ENCODE results near the gene CCDC70.
A peak's percentile ranks its signal among the peaks of the same experiment; 100 is the strongest.

The CCDC70 gene

GRCh38 chr13:51831519-51831918 is 30.2 kb upstream of the CCDC70 start:
- no peak for DNase-seq

DNA sequence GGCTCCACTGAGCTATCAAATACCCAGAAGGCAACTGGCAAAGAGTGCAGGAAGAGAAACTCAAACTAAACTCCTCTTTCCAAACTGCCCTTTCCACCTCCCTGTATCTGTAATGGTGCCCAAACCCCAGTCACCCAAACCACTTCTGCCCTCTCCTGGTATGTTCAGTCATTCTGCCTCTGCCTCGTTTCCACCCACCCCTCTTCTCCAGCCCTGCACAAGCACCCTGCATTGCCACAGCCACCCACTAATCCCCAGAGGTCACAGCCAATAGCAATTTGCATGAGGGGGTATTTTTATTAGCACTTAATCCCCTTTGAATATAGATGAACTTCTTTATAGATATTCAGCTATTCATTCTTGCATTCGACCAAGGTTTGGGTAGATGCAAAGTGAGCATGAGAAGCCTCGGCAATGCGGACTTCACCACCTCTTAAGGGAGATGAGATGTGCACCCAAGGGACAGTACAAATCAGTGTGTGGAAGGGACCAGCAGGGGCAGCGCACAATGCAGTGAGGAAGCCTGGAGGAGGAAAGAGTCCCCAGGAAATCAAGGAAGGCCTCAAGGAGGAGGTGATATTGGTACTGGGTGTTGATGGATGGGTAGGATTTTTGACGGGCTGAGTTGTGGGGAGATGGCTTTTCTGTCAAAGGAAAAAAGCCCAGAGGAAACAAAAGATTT is 29.2 kb upstream of the CCDC70 start:
- no peak for DNase-seq

DNA sequence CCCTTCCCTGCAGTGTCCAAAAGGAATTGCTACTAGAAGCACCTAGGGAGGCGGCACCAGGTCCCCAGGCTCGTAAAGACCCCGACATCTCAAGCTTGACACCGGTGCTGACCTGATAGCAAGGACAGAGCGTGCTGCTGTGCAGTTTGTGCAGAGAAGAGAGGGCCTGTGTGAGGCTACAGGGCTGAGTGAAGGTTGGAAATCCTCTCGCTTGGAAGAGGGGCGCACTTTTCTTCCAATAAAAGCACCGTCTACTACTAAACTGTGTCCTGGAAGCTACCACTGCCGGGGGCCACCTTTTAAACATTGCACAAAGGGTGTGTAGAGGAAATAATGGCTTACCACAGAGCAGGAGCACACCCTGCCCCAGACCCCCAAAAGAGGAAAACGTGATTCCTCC is 27.8 kb upstream of the CCDC70 start:
- DNase-seq, result no peak

- no peak for DNase-seq
Measured at GRCh38 chr13:51834581-51835171, 27.1 kb upstream of the CCDC70 start.

DNA sequence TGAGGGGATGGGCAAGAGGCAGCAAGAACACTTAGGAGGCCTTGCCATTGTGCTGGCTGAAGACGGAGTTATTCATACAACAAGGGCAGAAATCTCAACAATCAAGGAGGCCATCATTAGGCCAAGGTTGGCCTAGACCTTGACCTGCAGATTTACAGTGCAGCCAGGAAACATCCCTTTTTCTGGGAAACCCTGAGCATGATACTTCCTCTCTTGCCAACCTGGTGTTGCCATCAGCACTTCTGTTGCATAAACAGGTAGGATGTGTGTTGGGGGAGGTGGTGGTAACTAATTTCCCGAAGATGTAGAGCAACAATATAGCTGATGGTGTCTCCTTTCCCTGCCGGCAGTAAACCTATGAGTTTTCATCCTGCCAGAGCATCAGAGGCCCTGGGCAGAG is 24.8 kb upstream of the CCDC70 start:
- DNase-seq, result no peak

GRCh38 chr13:51838240-51838846 is 23.4 kb upstream of the CCDC70 start:
- DNase-seq, result peak; percentile 43

DNA sequence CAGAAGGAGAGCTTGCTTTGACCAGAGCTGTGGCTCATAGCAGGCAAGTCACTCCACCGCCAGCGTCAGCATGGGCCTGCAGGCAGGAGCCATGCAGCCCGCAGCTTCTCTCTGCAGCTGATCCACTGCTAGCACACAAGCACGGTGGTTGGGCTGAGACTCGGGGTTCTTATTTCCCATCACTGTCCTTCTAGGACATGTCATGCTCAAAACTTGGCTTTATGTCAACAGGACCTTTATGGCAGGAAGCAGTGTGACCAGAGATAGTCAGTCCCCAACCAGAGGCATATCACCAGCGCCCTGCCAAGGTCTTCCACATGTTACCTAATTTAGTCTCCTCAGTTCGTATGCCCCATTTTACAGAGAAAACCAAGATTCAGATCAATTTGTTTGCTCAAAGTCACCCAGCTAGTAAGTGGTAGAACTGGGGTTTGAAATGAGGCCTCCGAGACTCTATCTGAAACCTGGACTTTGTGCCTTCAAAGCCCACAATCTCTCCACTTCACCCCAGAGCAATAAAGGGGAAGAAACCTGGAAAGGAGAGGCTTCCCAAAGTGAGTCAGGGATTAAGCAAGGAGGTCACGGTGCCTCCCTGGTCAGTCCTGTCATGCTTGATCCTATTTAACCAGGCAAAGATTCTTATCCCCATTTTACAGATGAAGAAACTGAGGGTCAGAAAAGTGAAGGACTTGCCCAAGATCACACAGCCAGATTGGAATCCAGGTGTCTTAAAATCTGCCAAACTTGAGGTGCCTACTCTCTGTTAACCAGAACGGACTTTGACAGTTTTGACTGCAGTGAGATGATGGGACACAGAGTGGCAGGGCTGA is 21.8 kb upstream of the CCDC70 start:
- DNase-seq, result no peak

DNA sequence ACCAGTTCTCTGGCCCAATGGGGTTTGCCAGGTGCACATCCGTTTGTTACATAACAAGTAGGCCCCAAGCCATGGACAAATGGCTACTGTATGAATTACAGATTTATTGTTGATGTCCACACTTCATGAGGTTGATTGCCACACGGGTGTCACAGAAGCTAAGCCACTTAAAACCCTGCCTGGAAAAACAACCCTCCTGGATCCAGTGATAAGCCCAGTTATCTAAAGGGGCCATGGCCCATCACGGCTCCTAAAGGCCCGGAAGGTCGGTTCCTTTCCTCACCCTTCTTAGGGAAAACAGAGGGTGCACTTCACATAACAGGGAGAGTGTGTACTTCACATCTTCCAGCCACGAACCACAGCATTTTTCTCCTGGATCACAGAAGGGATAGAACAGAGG is 20.9 kb upstream of the CCDC70 start:
- DNase-seq, result no peak

DNA sequence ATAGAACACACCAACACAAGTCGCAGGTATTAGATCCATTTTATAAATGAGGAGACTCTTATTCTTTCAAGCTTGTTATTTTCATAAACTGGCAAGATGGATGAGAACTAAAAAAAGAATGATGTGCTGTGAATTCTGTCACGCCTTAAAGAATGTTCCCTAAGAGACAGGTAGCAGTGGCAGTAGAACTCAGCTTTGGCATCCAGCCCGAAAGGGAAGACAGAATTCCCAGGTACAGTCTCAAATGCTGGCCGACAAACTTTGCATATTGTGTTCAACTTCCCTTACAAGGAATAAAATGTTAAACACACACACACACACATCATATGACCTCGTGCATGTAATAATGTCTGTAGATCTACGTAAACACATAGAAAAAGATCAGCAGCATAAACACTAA is 20.0 kb upstream of the CCDC70 start:
- DNase-seq, result no peak

DNA sequence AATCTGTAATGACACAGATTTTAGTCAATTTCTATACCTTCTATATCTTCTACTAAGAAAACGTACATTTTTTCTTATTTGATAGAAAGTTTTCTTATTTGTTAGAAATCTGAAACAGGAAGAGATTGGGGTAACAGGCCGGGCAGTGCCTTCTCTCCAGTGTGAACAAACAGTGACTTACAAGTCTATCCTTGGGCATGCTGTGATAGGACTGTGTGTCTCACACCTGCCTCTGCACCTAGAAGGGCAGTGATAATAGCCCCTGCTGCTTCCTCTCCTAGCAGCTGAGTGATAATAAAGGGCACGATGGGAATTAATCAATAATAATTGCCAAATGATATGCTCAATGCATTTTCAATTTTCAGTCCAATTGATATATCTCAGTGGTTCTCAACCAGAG is 18.2 kb upstream of the CCDC70 start:
- no peak for DNase-seq

DNA sequence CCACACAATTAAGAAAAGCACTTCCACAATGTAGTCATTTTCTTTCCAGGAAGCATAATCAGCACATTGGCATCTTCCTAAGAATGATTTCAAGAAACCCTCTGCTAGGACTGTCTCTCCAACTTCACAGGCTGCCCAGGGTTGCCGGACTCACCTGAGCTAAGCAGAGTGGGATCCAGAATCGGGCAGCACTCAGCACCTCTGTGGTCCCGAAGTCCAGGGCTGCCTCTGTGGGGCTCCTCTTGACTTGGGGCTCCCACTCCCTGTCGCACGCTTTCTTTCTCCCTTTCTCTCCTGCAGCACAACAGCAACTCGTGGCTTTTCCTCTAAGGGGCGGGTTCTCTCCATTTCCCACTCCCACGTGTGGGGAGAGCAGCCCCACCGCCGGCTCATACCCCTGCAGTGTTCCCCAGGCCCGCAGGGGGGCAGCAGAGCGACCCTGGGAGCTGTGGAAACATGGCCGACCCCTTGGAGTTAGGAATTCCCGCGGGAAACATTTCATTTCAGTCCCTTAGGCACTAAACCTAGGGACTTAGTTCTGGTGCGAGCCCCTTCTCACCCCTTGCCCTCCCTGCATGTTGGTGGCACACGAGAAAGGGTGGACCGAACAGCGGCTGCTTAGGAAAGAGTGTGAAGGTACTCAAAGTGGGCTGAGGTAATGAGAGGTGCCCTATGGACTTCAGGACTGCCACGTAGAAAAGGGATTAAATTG is 16.8 kb upstream of the CCDC70 start, which contains the start of gene TMEM272:
TMEM272 (minus strand) TSS at position 316 of the 712 bp plus-strand sequence. CDS start 6,647 bp downstream, outside the sequence.
- peak; percentile 38 for DNase-seq

GRCh38 chr13:51845574-51846318 is 16.0 kb upstream of the CCDC70 start:
- no peak for DNase-seq

- DNase-seq, result no peak
Measured at GRCh38 chr13:51846756-51847155, 15.0 kb upstream of the CCDC70 start.

DNA sequence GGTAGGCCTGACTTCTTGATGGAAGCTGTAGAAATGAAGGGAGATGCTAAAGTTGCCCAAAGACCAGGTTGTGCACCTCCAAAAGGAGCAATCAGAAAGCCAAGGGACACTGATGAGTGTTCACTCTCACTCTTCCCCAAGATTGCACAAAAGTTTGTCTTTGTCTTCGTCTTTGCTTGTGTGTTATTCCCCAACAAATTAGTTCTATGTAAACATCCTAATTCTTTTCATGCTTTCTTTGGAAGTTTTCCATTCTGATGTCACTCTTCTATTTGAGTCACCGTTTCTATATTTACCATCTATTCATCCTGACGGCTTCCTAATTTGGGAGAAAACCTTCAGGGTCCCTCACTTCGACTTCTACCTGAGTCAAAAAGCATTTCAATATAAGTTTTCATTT is 13.1 kb upstream of the CCDC70 start:
- DNase-seq, result peak; percentile 67

DNA sequence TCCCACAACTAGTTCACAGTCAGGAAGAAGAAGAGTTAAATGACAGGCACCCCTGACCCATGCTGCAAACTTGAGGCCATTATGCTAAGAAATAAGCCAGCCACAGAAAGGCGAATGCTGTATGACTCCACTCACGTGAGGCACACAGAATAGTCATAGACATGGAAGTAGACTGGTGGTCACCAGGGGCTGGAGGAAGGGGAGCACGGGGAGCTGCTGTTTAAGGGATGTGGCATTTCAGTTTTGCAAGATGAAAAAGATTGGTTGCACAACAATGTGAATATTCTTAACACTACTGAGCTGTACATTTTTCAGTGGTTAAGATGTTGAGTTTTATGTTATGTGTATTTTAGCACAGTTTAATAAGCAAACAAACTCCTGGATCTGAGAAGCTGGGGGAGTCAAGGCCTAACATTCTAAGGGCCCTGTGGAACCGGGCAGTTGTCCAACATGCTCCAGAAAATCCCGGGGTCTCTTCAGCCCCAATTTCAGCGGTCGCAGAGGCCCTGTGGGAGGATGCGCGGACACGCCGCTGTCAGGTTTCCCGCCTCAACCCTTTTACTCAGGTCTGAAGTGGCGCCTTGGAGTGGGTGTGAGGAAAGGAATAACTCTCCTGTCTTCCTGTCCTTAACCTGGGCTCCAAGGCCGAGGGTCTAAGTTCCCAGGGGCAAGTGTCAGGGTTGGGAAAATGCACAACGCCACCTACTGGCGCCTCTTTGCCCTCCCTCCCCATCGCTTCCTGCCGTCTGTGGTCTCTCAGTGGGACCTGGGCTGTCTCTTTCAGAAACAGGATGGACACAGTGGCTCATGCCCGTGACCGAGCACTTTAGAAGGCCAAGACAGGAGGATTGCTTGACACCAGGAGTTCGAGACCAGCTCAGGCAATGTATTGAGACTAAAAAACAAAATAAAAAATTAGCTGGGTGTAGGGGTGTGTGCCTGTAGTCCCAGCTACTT is 12.3 kb upstream of the CCDC70 start:
- DNase-seq, result peak; percentile 44

DNA sequence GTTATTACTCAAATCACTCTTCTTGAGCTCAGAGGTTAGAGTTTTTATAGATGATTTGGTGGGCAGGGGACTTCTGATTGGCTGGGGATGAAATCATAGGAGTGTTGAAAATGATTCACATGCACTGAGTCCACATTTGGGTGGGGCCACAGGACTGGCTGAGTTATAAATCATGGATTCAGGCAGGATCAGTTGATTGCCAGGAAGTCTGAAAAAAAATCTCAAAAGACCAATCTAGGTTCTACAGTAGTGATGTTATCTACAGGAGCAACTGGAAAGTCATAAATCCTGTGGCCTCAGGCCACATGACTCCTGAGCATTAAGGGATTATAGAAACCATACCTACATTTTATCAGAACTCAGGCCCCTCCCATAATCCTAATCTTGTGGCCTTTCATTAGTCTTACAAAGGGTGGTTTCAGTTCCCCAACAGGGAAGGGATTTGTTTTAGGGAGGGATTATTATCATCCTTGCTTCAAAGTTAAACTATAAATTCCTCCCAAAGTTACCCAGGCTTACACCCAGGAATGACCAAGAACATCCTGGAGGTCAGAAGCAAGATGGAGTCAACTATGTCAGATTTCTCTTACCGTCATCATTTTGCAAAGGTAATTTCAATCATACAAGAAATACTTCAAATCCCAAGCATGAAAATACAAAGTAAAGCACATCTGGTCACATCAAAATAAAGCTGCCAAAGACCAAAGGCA is 5.6 kb upstream of the CCDC70 start:
- no peak for DNase-seq

GRCh38 chr13:51856998-51857397 is 4.8 kb upstream of the CCDC70 start:
- no peak for DNase-seq

DNA sequence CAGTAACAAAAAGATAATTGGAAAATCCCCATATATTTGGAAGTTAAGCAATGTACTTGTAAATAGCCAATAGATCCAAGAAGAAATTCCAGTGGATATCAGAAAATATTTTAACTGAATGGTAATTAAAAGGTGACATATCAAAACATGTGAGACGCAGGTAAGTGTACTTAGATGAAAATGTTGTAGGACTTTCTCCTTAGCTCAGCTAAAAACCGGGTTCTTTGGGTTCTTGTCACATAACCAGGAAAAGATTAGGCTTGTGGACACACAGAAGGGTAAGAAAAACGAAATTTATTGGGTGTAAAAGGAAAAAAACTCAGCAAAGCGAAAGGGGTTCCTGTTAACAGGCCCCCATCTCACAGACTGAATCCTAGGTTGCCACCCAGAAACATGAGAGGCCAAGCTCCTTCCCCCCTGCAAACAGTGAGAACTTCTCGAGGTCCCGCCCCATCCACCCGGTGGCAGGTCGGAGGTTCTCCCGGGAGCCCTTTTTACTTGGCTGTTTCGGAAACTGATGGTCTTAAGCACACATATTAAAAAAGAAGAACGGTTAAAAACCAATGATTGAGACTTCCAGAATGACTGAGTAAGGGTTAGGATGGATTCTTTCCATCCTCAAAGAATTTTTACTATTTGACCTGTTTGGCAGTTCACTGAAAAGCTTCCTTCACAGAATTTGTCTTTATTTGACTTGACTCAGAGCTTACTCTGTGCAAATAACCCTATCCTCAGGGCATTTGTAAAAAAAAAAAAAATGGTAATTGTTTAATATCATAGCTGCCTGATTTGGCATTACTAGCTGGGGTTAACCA is 3.1 kb upstream of the CCDC70 start:
- DNase-seq, result no peak

- no peak for DNase-seq
Measured at GRCh38 chr13:51862957-51863356, 1.2 kb downstream of the CCDC70 start.

Data from fibroblast of skin of right quadriceps (primary cell).